DOHH2 (cell line): ENCODE measurements around the gene TCEA2.
"Not testable (repeated sequence)": the region's sequence is repeated elsewhere in the genome, so short reads cannot be mapped to it uniquely, and the experiment has no call there.

Experiments used
- H3F3A ChIP-seq: fragments of 200-600 bp; sonication (generic), shearing (Covaris generic); 2 replicates; pipeline ENCODE4 v1.6.0; 2016; ENCODE audit warnings: antibody characterized with exemption, mild to moderate bottlenecking; ENCODE audit not compliant: control insufficient read depth, insufficient read depth
- H3K27ac ChIP-seq: fragments of 200-600 bp; sonication (generic); 2 replicates; pipeline ENCODE4 v1.5.1; 2014; ENCODE audit warnings: low read depth, mild to moderate bottlenecking, low read length, moderate library complexity
- H3K27me3 ChIP-seq: fragments of 200-600 bp; sonication (generic); 2 replicates; pipeline ENCODE4 v1.6.1; 2014; ENCODE audit warnings: mild to moderate bottlenecking, low read length, mixed read lengths; ENCODE audit not compliant: control insufficient read depth
- H3K36me3 ChIP-seq: fragments of 200-600 bp; sonication (generic); 2 replicates; pipeline ENCODE4 v1.6.1; 2014; ENCODE audit warnings: mild to moderate bottlenecking, low read length, moderate library complexity, mixed read lengths; ENCODE audit not compliant: control insufficient read depth
- H3K4me1 ChIP-seq: fragments of 200-600 bp; sonication (generic); 2 replicates; pipeline ENCODE4 v1.6.1; 2014; ENCODE audit warnings: mild to moderate bottlenecking, low read length, mixed read lengths; ENCODE audit not compliant: control insufficient read depth
- H3K4me2 ChIP-seq: fragments of 200-600 bp; sonication (generic); 2 replicates; pipeline ENCODE4 v1.6.0; 2014; ENCODE audit warnings: mild to moderate bottlenecking, low read length, moderate library complexity
- H3K4me3 ChIP-seq: fragments of 200-600 bp; sonication (generic); 2 replicates; pipeline ENCODE4 v1.5.1; 2014; ENCODE audit warnings: mild to moderate bottlenecking, low read length, mixed read lengths
- H3K79me2 ChIP-seq: fragments of 200-600 bp; sonication (generic); 2 replicates; pipeline ENCODE4 v1.6.1; 2014; ENCODE audit warnings: mild to moderate bottlenecking, low read length, mixed read lengths; ENCODE audit not compliant: control insufficient read depth
- H3K9me2 ChIP-seq: fragments of 200-600 bp; sonication (generic); replicated peaks from 2 replicates; pipeline ENCODE4 v1.6.1; 2014; ENCODE audit warnings: mild to moderate bottlenecking, low read length, mixed read lengths; ENCODE audit not compliant: control insufficient read depth
- H3K9me3 ChIP-seq: fragments of 200-600 bp; sonication (generic); 2 replicates; pipeline ENCODE4 v1.6.1; 2014; ENCODE audit warnings: antibody characterized with exemption, low read length, mixed read lengths; ENCODE audit not compliant: control insufficient read depth, insufficient read depth
- H4K20me1 ChIP-seq: fragments of 200-600 bp; sonication (generic); 2 replicates; pipeline ENCODE4 v1.6.0; 2014; ENCODE audit warnings: low read depth, mild to moderate bottlenecking, antibody characterized with exemption, low read length, moderate library complexity; ENCODE audit not compliant: control insufficient read depth, insufficient read depth
- EZH2phosphoT487 ChIP-seq: fragments of 200-600 bp; sonication (generic); IDR thresholded peaks from 2 replicates; pipeline ENCODE4 v1.6.1; 2017; ENCODE audit warnings: borderline replicate concordance, mild to moderate bottlenecking, antibody characterized with exemption, low read length, moderate library complexity, mixed read lengths
- TF ChIP-seq, protein P1 (sequence below): fragments of 200-600 bp; sonication (generic); IDR thresholded peaks from one replicate; pipeline ENCODE4 v1.5.1; 2014; ENCODE audit warnings: antibody characterized with exemption, mild to moderate bottlenecking, low read depth, low read length; ENCODE audit not compliant: poor library complexity, severe bottlenecking

Gene TCEA2

GRCh38 chr20:64116016-64116415, 53.0 kb downstream of the TCEA2 start:
- TF ChIP-seq EZH2phosphoT487, result no peak
- TF ChIP-seq, protein P1, sequence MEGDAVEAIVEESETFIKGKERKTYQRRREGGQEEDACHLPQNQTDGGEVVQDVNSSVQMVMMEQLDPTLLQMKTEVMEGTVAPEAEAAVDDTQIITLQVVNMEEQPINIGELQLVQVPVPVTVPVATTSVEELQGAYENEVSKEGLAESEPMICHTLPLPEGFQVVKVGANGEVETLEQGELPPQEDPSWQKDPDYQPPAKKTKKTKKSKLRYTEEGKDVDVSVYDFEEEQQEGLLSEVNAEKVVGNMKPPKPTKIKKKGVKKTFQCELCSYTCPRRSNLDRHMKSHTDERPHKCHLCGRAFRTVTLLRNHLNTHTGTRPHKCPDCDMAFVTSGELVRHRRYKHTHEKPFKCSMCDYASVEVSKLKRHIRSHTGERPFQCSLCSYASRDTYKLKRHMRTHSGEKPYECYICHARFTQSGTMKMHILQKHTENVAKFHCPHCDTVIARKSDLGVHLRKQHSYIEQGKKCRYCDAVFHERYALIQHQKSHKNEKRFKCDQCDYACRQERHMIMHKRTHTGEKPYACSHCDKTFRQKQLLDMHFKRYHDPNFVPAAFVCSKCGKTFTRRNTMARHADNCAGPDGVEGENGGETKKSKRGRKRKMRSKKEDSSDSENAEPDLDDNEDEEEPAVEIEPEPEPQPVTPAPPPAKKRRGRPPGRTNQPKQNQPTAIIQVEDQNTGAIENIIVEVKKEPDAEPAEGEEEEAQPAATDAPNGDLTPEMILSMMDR, result no peak
- H3K9me3 ChIP-seq, result no peaks in the 10 kb centered on the region
- no peak overlapping the region for H3K27ac ChIP-seq
- H3K9me2 ChIP-seq, result no peaks in the 10 kb centered on the region
- H3K4me2 ChIP-seq, result no peak overlapping the region
- H3F3A ChIP-seq, result no peaks in the 10 kb centered on the region
- H3K4me3 ChIP-seq, result no peak overlapping the region
- H3K36me3 ChIP-seq, result no peaks in the 10 kb centered on the region
- H3K79me2 ChIP-seq, result no peaks in the 10 kb centered on the region
- peaks cover 12% of the 10 kb centered on the region for H3K27me3 ChIP-seq
- peaks cover 11% of the 10 kb centered on the region for H3K4me1 ChIP-seq
- no peaks in the 10 kb centered on the region for H4K20me1 ChIP-seq

- Histone ChIP-seq H3K9me3 (no peaks in the 10 kb centered on the region), H3K36me3 (no peaks in the 10 kb centered on the region), H3K4me1 (peaks cover 11% of the 10 kb centered on the region), H3K4me3 (no peak overlapping the region), H3F3A (no peaks in the 10 kb centered on the region), H3K27ac (no peak overlapping the region), H4K20me1 (no peaks in the 10 kb centered on the region), H3K79me2 (no peaks in the 10 kb centered on the region), H3K27me3 (peaks cover 20% of the 10 kb centered on the region), H3K4me2 (no peak overlapping the region), H3K9me2 (no peaks in the 10 kb centered on the region)
- TF ChIP-seq, protein P1, result no peak
These were observed 53.8 kb downstream of the TCEA2 start for GRCh38 chr20:64116541-64117431.

DNA sequence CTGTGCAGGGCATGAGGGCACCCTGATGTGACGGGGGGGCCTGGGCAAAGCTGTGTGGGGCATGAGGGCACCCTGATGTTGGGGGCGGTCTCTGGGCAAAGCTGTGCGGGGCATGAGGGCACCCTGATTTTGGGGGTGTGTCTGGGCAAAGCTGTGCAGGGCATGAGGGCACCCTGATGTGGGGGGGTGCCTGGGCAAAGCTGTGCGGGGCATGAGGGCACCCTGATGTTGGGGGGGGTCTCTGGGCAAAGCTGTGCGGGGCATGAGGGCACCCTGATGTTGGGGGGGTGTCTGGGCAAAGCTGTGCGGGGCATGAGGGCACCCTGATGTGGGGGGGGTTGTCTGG, 54.4 kb downstream of the TCEA2 start:
- not testable (repeated sequence) for H3K79me2 ChIP-seq, H3K27ac ChIP-seq, H3K36me3 ChIP-seq, H4K20me1 ChIP-seq, H3F3A ChIP-seq, H3K9me2 ChIP-seq, H3K4me3 ChIP-seq, H3K4me2 ChIP-seq, H3K9me3 ChIP-seq
- H3K27me3 ChIP-seq, result peaks cover 23% of the 10 kb centered on the region
- peaks cover 11% of the 10 kb centered on the region for H3K4me1 ChIP-seq

DNA sequence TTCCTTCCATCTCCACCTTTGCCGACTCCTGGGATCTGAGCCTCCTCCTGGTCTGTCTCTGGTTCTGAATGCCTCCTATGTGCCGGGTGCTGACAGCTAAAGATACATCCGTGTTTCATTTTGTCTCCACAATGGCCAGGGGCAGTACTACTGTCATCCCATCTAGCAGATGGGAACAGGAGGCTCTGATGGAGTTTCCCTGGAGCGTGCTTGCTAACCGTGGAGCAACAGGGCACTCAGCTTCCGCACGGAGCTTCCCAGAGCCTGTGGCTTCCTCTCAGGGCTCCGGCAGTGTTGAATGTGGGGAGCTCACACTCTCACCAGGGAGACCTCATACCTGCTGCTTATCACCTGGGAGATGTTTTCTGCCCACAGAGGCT, 56.3 kb downstream of the TCEA2 start:
- H3K79me2 ChIP-seq, result no peaks in the 10 kb centered on the region

More for the DNA sequence above, 56.3 kb downstream of the TCEA2 start:
- Histone ChIP-seq H3K27me3 (peaks cover 24% of the 10 kb centered on the region), H3K9me2 (no peaks in the 10 kb centered on the region), H3F3A (no peaks in the 10 kb centered on the region), H3K27ac (no peak overlapping the region), H3K9me3 (no peaks in the 10 kb centered on the region), H4K20me1 (no peaks in the 10 kb centered on the region), H3K36me3 (no peaks in the 10 kb centered on the region), H3K4me1 (peaks cover 11% of the 10 kb centered on the region), H3K4me3 (no peak overlapping the region), H3K4me2 (no peak overlapping the region)
- TF ChIP-seq EZH2phosphoT487, result no peak
- TF ChIP-seq, protein P1, result no peak
